Heart left ventricle (tissue), 16 donors: ENCODE results near the gene ZP4. TPM values are rescaled to one million over a fixed set of nuclear protein-coding genes. Genes with fewer than 3 reads are reported as not detected.

Experiments
- ATAC-seq, 4 donors: fragments of 200-7000 bp; cut with Tn5 transposase; one replicate each; pipeline ENCODE4 v1.9.1; 2020 to 2022; ENCODE audit warnings: moderate library complexity in 4 of 4, mild to moderate bottlenecking in 3 of 4, moderate number of reproducible peaks in 1 of 4
- DNase-seq, 5 donors: peaks; one replicate each; pipeline ENCODE4 v3.0.0-alpha.2; 2020
- H3K27ac ChIP-seq, 12 donors: fragments of 200-600 bp; sonication (generic) in 4 of 12; one replicate each; pipeline versions ENCODE4 v1.5.0 to v1.8.0; 2016 to 2022; ENCODE audit warnings: mild to moderate bottlenecking in 2 of 12
- H3K27me3 ChIP-seq, 9 donors: fragments of 200-600 bp; sonication (generic) in 2 of 9; one replicate each; pipeline versions ENCODE4 v1.5.1 to v1.8.0; 2016 to 2022; ENCODE audit warnings: mild to moderate bottlenecking in 3 of 9
- H3K36me3 ChIP-seq, 9 donors: fragments of 200-600 bp; sonication (generic) in 2 of 9; one replicate each; pipeline versions ENCODE4 v1.5.0 to v1.8.0; 2018 to 2022; ENCODE audit warnings: mild to moderate bottlenecking in 2 of 9
- H3K4me1 ChIP-seq, 12 donors: fragments of 200-600 bp; sonication (generic) in 4 of 12; one replicate each; pipeline versions ENCODE4 v1.5.0 to v1.8.0; 2016 to 2022; ENCODE audit warnings: mild to moderate bottlenecking in 3 of 12
- H3K4me3 ChIP-seq, 12 donors: fragments of 200-600 bp; sonication (generic) in 4 of 12; one replicate each; pipeline versions ENCODE4 v1.5.0 to v1.8.0; 2017 to 2022; ENCODE audit warnings: mild to moderate bottlenecking in 9 of 12, moderate library complexity in 4 of 12
- H3K9me3 ChIP-seq, 12 donors: fragments of 200-600 bp; sonication (generic) in 4 of 12; one replicate each; pipeline versions ENCODE4 v1.5.0 to v1.8.0; 2016 to 2022; ENCODE audit warnings: mild to moderate bottlenecking in 1 of 12
- CTCF ChIP-seq, 12 donors: fragments of 200-600 bp; sonication (generic) in 4 of 12; IDR thresholded peaks; one replicate each; pipeline versions ENCODE4 v1.5.0 to v1.8.0; 2018 to 2022; ENCODE audit warnings: antibody characterized with exemption in 12 of 12, mild to moderate bottlenecking in 5 of 12
- WGBS, 4 donors: extraction: QIAGEN DNeasy Blood & Tissue Kit in 2 of 4; methylation state at CpG; one replicate each; pipeline versions ENCODE4 v1.1.5 to v1.1.7; 2013 to 2018; 5-methylcytosine and 5-hydroxymethylcytosine counted together
- intact Hi-C, 10 donors: fragments of 100-400 bp; cut with DNase I; formaldehyde crosslinking; loops; one replicate each; pipeline versions ENCODE4 v1.11.1 to v1.14.2; 2022
- polyA plus RNA-seq, 2 donors: library from polyadenylated mRNA; stranded (reverse); fragments of 200-250 nt; gene quantifications; one replicate each; pipeline ENCODE4 v1.2.3, GENCODE V29; 2013
- total RNA-seq, 9 donors: library from RNA; depleted of rRNA in 2 of 9; stranded (reverse); fragments of >200 nt in 2 of 9; fragmentation: NEBNext Ultra II Directional in 3 of 9; extraction: Animal tissue kit (Norgen Biotek cat#: 25700) in 3 of 9; gene quantifications; one replicate each; pipeline versions ENCODE4 v1.1.0 to v1.2.4, GENCODE V29; 2016 to 2023
- donor health status: ischemic (EF 13 %, LVEDD 7.1; RV severe dilation, severe dysfunction).
- donor health status: healthy with polysubstance abuse.
- donor health status: DM: no; HTN: yes; CAD: no.
- donor health status: DM: no; HTN: no; CAD: no.
- donor health status: ischemic (EF 25% LVEDD 6.9; RV normal size, moderate dysfunction).
- donor health status: ischemic (EF 25% LVEDD 5.7; RV mildly dilated, moderate dysfunction).
- donor health status: healthy.
- donor health status: DM: yes; HTN: yes; CAD: no.
- donor health status: ischemic (EF 35%, LVEDD 5.7; RV mildly dilated, moderate dysfunction).
- donor health status: nonischemic (EF 11% LVEDD 7.7; RV severe dilation, severe dysfunction).
- donor health status: DM: yes; HTN: yes; CAD: no.
- donor health status: PGD.
- donor health status: ischemic (EF 29% LVEDD 5.4; RV normal size, mild dysfunction).
- donor health status: nonischemic (EF 23%, LVEDD 6.1; RV moderate dilation, normal function).

ZP4 gene
- total and polyA plus RNA-seq, 11 donors: not detected

- H3K36me3 ChIP-seq: peaks cover 0 to 72% (median 0%) of the 10 kb centered on the region in 9 donors
- intact Hi-C loops: no loop called here
- no peak overlapping the region for H3K27ac ChIP-seq
- no peaks in the 10 kb centered on the region for H3K27me3 ChIP-seq
- no peak overlapping the region for H3K4me3 ChIP-seq
- H3K9me3 ChIP-seq: no peaks in the 10 kb centered on the region
- no peak for TF ChIP-seq CTCF (IDR thresholded peaks at IDR 0.05)
- peaks cover 0 to 6% (median 0%) of the 10 kb centered on the region in 12 donors for H3K4me1 ChIP-seq
- 53 to 66% (median 59%) methylated on average over 7 of the region's 7 CpGs for WGBS, 4 donors
- no peak for DNase-seq
- ATAC-seq: no peak
These were observed 57.9 kb downstream of the ZP4 start for GRCh38 chr1:237832858-237833257.
